Naive thymus-derived CD8-positive, alpha-beta T cell (primary cell): Measurements from ENCODE around the gene SIVA1. TPM values are rescaled to one million over a fixed set of nuclear protein-coding genes. Genes with fewer than 3 reads are reported as not detected.

ENCODE experiments used
- ATAC-seq, 2 donors: fragments of 150-1000 bp; cut with Tn5 transposase in 1 of 2; sonication (Bioruptor Pico), chemical (Tn5 transposase) in 1 of 2; 1 replicate in 1 of 2; 2 replicates in 1 of 2; pipeline ENCODE4 v1.10.0; 2021; ENCODE audit warnings: mild to moderate bottlenecking in 2 of 2, moderate library complexity in 2 of 2
- POLR2A ChIA-PET: fragments of 350-600 bp; sonication (Branson Sonifier 250); formaldehyde crosslinking; loops from one replicate; lab custom pipeline; 2021; ENCODE audit warnings: antibody characterized with exemption; lab: Charles Lee
- DNase-seq, 10 donors: peaks; one replicate each; pipeline versions ENCODE4 v3.0.0 to v3.0.0-alpha.2; 2020 to 2022
- H3K27ac Mint-ChIP-seq, 10 donors: one replicate each; pipeline ENCODE4 v1.8.0; 2020 to 2022; ENCODE audit warnings: mild to moderate bottlenecking in 10 of 10, mixed read lengths in 10 of 10, moderate library complexity in 4 of 10, inconsistent platforms in 1 of 10
- H3K27me3 Mint-ChIP-seq, 5 donors: one replicate each; pipeline ENCODE4 v1.8.0; 2021 to 2022; ENCODE audit warnings: mixed read lengths in 5 of 5
- H3K36me3 Mint-ChIP-seq, 3 donors: one replicate each; pipeline ENCODE4 v1.8.0; 2020 to 2022; ENCODE audit warnings: mixed read lengths in 3 of 3, mild to moderate bottlenecking in 2 of 3, inconsistent platforms in 1 of 3
- H3K4me1 Mint-ChIP-seq, 4 donors: one replicate each; pipeline ENCODE4 v1.8.0; 2021 to 2022; ENCODE audit warnings: mixed read lengths in 4 of 4
- H3K4me3 Mint-ChIP-seq, 10 donors: one replicate each; pipeline ENCODE4 v1.8.0; 2020 to 2022; ENCODE audit warnings: mild to moderate bottlenecking in 10 of 10, mixed read lengths in 10 of 10, moderate library complexity in 6 of 10, inconsistent platforms in 1 of 10
- H3K9me3 Mint-ChIP-seq, 9 donors: one replicate each; pipeline ENCODE4 v1.8.0; 2020 to 2022; ENCODE audit warnings: mixed read lengths in 9 of 9, mild to moderate bottlenecking in 3 of 9, inconsistent platforms in 1 of 9, moderate library complexity in 1 of 9
- polyA plus RNA-seq, 3 donors: library from polyadenylated mRNA; unstranded; fragments of 300-500 nt; fragmentation: Illumina TruSeq; gene quantifications; one replicate each; pipeline ENCODE4 v1.2.3, GENCODE V29; 2021
- total RNA-seq, 8 experiments: library from RNA in 2 of 8; stranded (reverse) in 2 of 8; gene quantifications; one replicate each; pipeline ENCODE4 v1.2.3 and lab custom pipeline; 2021 to 2026

Gene SIVA1
- total and polyA plus RNA-seq, 5 experiments from 2014 or later = 75.4 to 297 (median 248) TPM

DNA sequence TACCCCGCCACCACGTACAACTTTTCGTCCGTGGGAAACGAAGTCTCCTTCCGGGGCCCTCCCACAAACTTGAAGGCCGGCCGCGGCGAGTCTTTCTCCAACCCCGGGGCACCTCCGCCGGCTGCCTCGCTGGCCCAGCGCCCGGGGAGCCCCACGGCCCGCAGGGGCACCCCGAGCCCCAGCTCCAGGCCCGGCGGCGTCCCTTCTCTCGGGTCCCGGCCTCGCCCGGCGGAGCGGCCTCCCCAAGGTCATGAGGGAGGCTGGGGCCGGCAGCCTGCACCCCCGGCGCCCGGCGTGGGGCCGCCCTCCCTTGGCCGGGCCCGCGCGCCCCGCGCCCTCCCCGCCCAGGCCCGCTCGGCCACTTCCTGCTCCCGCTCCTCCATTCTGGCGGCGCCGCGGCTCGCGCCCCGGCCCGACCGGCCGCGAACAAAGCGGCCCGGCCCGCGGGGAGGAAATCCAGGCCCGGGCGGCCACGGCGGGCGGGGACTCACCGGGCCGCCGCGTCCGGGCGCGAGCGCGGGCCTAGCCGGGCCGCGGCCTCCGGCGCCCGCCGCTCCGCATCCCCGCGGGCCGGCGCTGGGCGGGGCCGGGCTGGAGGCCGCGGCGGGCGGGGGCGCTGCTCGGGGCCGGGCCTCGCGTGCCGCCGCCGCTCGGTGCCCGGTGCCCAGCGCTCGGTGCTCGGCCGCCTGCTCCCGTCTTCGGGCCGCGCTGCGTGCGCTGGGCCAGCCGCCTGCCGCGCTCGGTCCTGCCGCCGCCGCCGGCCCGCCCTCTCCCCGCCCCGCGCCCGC is 42.2 kb downstream of the SIVA1 start, which contains the start of gene AKT1:
TSS of gene AKT1 (minus strand) at position 756 of the 788 bp plus-strand sequence. CDS start 3,105 bp downstream, outside the sequence.
- DNase-seq (peak in 2 of 10 donors; percentile 36 to 40), ATAC-seq (peak; percentile 19 to 41)
- Mint-ChIP-seq H3K36me3 (peaks cover 0 to 3% (median 0%) of the 10 kb centered on the region in 3 donors), H3K27me3 (no peaks in the 10 kb centered on the region), H3K27ac (peak within 1 kb of the TSS; percentile 81 to 93 (median 90)), H3K9me3 (no peaks in the 10 kb centered on the region), H3K4me3 (peak within 1 kb of the TSS; percentile 76 to 93 (median 89)), H3K4me1 (peaks cover 19 to 58% (median 55%) of the 10 kb centered on the region in 4 donors)
- POLR2A ChIA-PET = interaction anchor here (0.9 to 1.7 kb wide), 4 partner anchors 8 to 42 kb away, joined by 3 to 7 read pairs (median 5); partner anchors contain the start of gene SIVA1

GRCh38 chr14:104795781-104796686 is 43.1 kb downstream of the SIVA1 start:
- POLR2A ChIA-PET = interaction anchor here (1.5 kb wide), 1 partner anchor 43 kb away, joined by 5 read pairs; the partner anchor contains the start of gene SIVA1

GRCh38 chr14:104796687-104797081 is 43.7 kb downstream of the SIVA1 start:
- POLR2A ChIA-PET = interaction anchor here (1.5 kb wide), 1 partner anchor 44 kb away, joined by 5 read pairs; the partner anchor contains the start of gene SIVA1
- H3K27ac Mint-ChIP-seq = peak overlapping the region; percentile 19 to 93 (median 86)

More at GRCh38 chr14:104795781-104796686, 43.1 kb downstream of the SIVA1 start:
- Mint-ChIP-seq H3K36me3 (peaks cover 0 to 3% (median 0%) of the 10 kb centered on the region in 3 donors), H3K4me3 (peak overlapping the region; percentile 64 to 87 (median 74)), H3K4me1 (peaks cover 19 to 56% (median 52%) of the 10 kb centered on the region in 4 donors), H3K27ac (peak overlapping the region; percentile 19 to 93 (median 86)), H3K27me3 (no peaks in the 10 kb centered on the region), H3K9me3 (no peaks in the 10 kb centered on the region)
- DNase-seq (peak in 5 of 10 donors; percentile 30 to 71 (median 54)), ATAC-seq (peak; percentile 52 to 56)

DNA sequence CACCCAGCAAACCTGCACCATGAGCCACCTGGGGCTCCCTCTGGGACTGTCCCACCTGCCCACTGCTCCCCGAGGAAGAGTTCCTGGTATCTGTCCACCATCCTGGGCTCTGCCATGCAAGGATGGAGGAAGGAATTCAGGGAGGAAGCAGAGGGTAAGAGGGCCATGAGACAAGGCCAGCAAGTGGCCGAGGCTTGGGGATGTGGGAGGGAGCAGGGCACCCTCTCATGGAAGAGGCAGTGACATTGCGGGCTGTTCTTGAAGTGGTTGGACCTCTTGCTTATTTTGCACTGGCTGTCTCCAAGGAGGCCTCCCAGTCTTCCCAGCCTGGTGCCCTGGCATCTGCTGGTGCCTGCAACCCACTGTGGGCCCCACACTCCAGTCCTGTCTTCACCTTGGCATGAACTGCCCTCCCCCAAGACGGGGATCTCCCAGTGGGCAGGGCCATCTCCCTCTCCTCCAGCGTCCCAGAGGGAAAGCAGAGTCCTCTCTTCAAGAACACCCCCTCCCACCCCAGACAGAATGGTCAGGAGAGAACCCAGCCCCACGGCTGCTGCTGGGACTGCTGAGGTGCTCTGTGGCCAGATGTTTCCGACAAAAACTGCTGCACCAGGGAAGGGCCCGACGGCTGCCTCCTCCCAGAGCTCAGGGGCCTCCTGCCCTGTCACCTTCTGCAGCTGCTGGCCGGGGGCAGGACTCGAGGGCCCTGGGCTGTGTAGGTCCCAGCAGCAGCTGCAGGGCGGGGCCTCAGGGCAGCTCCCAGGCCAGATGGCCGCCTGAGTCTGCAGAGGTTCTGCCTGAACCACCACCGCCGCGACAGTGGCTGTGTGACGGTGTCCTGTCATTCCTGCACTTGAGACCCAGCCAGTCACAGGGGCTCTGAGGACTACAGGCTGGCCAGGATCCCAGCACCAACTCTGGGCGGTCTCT is 44.4 kb downstream of the SIVA1 start:
- Mint-ChIP-seq H3K9me3 (no peaks in the 10 kb centered on the region), H3K4me3 (peak overlapping the region in 8 of 10 donors; percentile 19 to 87 (median 74)), H3K4me1 (peaks cover 16 to 62% (median 56%) of the 10 kb centered on the region in 4 donors), H3K27ac (peak overlapping the region in 7 of 10 donors; percentile 14 to 90 (median 49)), H3K36me3 (no peaks in the 10 kb centered on the region), H3K27me3 (no peaks in the 10 kb centered on the region)
- POLR2A ChIA-PET = interaction anchor here (1.5 kb wide), 1 partner anchor 45 kb away, joined by 5 read pairs; the partner anchor contains the start of gene SIVA1
- ATAC-seq (no peak), DNase-seq (no peak)

More at GRCh38 chr14:104796687-104797081, 43.7 kb downstream of the SIVA1 start:
- no peak for ATAC-seq
- peak overlapping the region; percentile 64 to 87 (median 74) for H3K4me3 Mint-ChIP-seq
- H3K36me3 Mint-ChIP-seq = no peaks in the 10 kb centered on the region
- H3K9me3 Mint-ChIP-seq = no peaks in the 10 kb centered on the region
- DNase-seq = no peak
- peaks cover 16 to 55% (median 51%) of the 10 kb centered on the region in 4 donors for H3K4me1 Mint-ChIP-seq
- no peaks in the 10 kb centered on the region for H3K27me3 Mint-ChIP-seq

GRCh38 chr14:104798300-104799243 is 45.6 kb downstream of the SIVA1 start:
- no peak for ATAC-seq
- Mint-ChIP-seq H3K27me3 (no peaks in the 10 kb centered on the region), H3K9me3 (no peaks in the 10 kb centered on the region), H3K27ac (peak overlapping the region; percentile 75 to 95 (median 86)), H3K36me3 (no peaks in the 10 kb centered on the region), H3K4me1 (peaks cover 17 to 56% (median 49%) of the 10 kb centered on the region in 4 donors), H3K4me3 (peak overlapping the region; percentile 31 to 90 (median 74))
- no peak for DNase-seq
- POLR2A ChIA-PET = no interaction called here

DNA sequence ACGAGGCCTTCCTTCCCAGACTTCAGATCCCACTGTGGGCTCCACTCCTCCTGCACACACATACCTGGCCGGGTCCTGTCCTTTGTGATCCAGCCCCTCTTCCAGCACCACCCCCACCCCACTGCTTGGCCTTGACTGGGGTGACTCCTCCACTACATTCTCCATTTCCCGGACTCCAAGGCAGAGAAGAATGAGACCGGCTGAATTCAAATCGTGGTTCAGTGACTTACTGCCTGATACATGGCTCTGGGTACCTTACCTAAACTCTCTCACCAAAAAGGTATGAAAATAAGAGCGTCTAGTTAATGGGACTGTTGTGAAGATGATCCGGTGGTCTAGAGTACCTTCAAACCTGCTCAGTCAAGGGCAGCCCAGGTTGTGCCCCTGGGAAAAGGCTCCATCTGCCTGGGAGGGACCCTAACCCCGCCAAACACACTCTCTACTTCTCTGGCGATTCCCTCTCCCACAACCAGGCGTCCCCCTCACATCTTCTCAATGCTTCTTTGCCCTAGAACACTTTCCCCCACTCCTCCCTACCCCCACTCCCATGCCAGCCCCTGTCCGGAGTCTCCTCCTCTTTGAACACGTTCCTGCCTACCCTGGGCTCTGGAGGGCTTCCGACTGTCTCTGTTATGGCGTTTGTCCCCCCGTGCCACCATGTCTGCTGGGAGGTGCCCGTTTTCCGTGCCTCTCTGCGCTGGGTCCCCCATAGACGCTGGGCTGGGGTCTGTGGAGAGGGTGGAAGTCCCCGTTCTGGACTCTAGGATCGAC is 46.5 kb downstream of the SIVA1 start:
- Mint-ChIP-seq H3K36me3 (no peaks in the 10 kb centered on the region), H3K4me3 (peak overlapping the region; percentile 31 to 90 (median 74)), H3K27me3 (no peaks in the 10 kb centered on the region), H3K9me3 (no peaks in the 10 kb centered on the region), H3K4me1 (peaks cover 11 to 52% (median 44%) of the 10 kb centered on the region in 4 donors), H3K27ac (peak overlapping the region; percentile 75 to 95 (median 86))
- peak in 5 of 10 donors; percentile 26 to 69 (median 37) for DNase-seq
- ATAC-seq = peak; percentile 1 to 4
- POLR2A ChIA-PET = interaction anchor here (2.2 kb wide), 1 partner anchor 31 kb away, joined by 10 read pairs; no protein-coding TSS in a partner anchor

- Mint-ChIP-seq H3K9me3 (no peaks in the 10 kb centered on the region), H3K27me3 (no peaks in the 10 kb centered on the region), H3K27ac (peak overlapping the region; percentile 75 to 95 (median 86)), H3K4me1 (peaks cover 10 to 50% (median 43%) of the 10 kb centered on the region in 4 donors), H3K4me3 (peak overlapping the region; percentile 31 to 90 (median 75)), H3K36me3 (no peaks in the 10 kb centered on the region)
- ATAC-seq (peak; percentile 65), DNase-seq (peak; percentile 60 to 91 (median 72))
- POLR2A ChIA-PET = interaction anchor here (0.6 to 2.2 kb wide), 14 partner anchors 9 to 514 kb away, joined by 3 to 14 read pairs (median 6); partner anchors contain the start of genes PACS2 and SIVA1
Observed at GRCh38 chr14:104800015-104800770, 47.2 kb downstream of the SIVA1 start.

- H3K27me3 Mint-ChIP-seq = no peaks in the 10 kb centered on the region
- H3K36me3 Mint-ChIP-seq = no peaks in the 10 kb centered on the region
- H3K27ac Mint-ChIP-seq = peak within 1 kb of the TSS; percentile 75 to 95 (median 89)
- no peaks in the 10 kb centered on the region for H3K9me3 Mint-ChIP-seq
- peak in 8 of 10 donors; percentile 52 to 84 (median 65) for DNase-seq
- H3K4me1 Mint-ChIP-seq = peaks cover 10 to 49% (median 43%) of the 10 kb centered on the region in 4 donors
- H3K4me3 Mint-ChIP-seq = peak within 1 kb of the TSS; percentile 82 to 92 (median 88)
- POLR2A ChIA-PET = interaction anchor here (0.6 to 2.2 kb wide), 15 partner anchors 10 to 513 kb away, joined by 3 to 14 read pairs (median 5); partner anchors contain the start of genes PACS2 and SIVA1
- peak; percentile 53 to 61 for ATAC-seq
Observed at GRCh38 chr14:104800771-104801519, 48.0 kb downstream of the SIVA1 start, which contains the start of gene ZBTB42. Gene ZBTB42, plus strand, starts transcription at chr14:104801101. Its CDS starts 97 bp downstream, at chr14:104801198.
